Activated CD4-positive, alpha-beta T cell treated with anti-CD3 and anti-CD28 coated beads, Interleukin-2, Interleukin-6, amounts not matched to agents 100 ng/mL and 50 ng/mL, durations not matched to agents 16 hours and 8 hours (primary cell): ENCODE measurements around the gene CAMK2N2.

Experiments used
- DNase-seq: peaks from one replicate; pipeline ENCODE4 v3.0.0-alpha.2; 2020

CAMK2N2 gene

DNA sequence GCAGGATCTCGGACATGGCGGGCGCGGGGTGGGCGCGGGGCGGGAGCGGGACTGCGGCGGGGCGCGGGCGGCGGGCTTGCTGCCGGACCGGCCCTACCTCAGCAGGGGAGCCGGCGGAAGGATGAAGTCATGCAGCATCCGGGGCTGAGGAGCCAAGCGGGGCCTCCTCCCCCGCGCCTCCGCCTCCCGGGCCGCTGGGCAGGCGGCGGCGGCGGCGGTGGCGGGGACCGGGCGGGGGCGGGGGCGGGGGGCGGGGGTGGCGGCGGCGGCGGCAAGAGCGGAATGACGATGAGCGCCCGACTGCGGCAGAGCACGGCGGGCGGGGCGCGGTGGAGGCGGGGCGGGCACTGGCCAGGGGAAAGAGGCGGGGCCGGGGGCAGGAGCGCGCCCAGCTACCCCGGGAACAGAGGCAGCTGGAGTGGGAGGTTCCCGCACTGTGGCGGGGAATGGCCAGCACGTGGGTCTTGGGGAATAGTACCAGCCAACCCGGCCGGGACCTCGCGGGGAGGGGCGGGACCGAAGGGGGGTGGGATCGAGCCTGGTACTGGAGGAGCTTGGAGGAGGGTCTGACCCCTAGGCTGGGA lies at the start of gene CAMK2N2:
CAMK2N2 (minus strand) TSS at position 284 of the 584 bp plus-strand sequence; CDS start at position 16, 268 bp downstream.
- peak; percentile 66 for DNase-seq

DNA sequence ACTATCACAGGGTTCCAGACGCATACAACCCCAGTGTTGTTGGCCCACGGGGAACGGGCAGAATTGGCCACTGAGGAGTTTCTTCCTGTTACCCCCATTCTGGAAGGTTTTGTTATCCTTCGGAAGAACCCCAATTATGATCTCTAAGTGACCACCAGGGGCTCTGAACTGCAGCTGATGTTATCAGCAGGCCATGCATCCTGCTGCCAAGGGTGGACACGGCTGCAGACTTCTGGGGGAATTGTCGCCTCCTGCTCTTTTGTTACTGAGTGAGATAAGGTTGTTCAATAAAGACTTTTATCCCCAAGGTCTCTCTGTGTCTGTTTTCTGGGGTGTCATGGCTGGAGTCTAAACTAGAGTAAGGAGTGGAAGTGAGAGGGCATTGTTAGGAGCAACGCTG lies 47.4 kb upstream of the CAMK2N2 start:
- DNase-seq, result no peak

DNA sequence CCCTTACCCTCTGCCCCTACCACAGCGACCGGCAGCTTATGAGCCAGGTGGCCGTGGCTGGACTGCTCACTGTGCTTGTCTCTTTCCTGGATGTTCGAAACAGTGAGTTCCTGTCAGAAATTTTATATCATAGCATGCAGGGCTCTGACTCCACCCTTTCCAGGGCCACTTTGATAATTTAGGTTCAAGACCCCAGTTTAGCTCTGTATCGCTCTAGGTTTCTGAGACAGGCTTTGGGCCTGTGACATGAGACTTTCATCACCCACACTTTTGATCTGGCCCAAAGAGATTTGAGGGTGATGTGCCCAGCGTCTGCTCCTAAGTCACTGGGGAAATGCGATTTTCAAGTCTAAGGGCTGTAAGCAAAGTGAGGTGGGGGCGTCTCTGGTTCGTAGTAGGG lies 46.6 kb upstream of the CAMK2N2 start:
- no peak for DNase-seq

DNA sequence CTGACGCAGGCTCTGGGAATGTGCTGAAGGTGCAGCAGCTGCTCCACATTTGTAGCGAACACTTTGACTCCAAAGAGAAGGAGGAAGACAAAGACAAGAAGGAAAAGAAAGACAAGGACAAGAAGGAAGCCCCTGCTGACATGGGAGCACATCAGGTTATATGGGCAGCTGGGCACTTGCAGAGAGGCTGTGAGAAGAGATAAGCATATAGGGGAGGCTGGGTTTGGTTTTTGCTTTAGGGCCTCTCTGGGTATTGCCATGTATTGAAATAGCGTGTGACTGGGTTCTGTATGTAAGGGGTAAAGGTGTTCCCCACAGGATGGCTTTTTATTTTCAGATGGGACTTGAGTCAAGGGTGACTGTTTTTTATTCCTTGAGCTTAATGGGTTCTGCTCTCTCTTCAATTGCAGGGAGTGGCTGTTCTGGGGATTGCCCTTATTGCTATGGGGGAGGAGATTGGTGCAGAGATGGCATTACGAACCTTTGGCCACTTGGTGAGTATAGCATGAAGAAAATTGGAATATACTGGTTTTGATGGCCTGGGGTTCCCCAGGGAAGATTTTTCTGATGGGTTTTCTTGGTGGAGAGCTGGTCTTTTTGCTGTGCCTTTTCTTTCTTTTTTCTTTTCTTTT lies 45.1 kb upstream of the CAMK2N2 start:
- DNase-seq, result no peak

GRCh38 chr3:184305577-184305976 lies 44.2 kb upstream of the CAMK2N2 start:
- DNase-seq, result no peak

GRCh38 chr3:184300378-184300720 lies 39.0 kb upstream of the CAMK2N2 start:
- DNase-seq, result no peak

- peak; percentile 14 for DNase-seq
These were observed 38.4 kb upstream of the CAMK2N2 start for GRCh38 chr3:184299488-184300377.

GRCh38 chr3:184298759-184299487 lies 37.6 kb upstream of the CAMK2N2 start, which contains the start of gene PSMD2:
Gene PSMD2, plus strand, starts transcription at chr3:184299241. Its CDS starts 26 bp downstream, at chr3:184299267.
- DNase-seq, result peak; percentile 99

DNA sequence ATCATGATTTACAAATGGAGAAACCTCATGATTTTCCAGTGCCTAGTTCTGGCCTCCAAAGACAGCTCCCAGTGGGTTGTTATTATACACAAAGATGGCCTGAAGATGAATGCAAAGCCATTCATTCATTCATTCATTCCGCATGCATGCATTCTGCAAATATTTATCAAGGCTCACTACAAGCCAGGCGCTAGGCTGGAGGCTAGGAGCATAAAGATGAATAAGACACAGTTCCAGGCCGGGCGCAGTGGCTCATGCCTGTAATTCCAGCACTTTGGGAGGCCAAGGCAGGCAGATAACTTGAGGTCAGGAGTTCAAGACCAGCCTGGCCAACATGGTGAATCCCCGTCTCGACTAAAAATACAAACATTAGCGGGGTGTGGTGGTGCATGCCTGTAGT lies 35.3 kb upstream of the CAMK2N2 start:
- DNase-seq, result no peak

DNA sequence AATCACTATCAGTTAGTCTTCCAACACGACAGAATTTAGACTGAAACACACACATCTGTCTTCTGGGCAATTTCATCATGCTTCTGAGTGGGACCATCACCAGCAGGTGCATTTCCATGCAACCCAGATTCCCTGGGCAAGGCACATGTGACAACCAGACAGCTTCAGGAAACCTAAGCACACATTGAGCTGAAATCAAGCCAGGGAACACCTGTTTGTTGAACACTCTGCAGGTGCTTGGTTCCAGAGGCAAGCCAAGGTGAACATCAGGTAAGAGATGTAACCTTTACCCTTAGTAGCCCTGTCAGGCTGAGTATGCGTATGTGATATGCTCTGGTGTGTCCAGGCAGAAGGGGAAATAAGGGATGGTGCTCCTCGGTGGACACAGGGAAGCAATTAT lies 34.4 kb upstream of the CAMK2N2 start:
- DNase-seq, result no peak

DNA sequence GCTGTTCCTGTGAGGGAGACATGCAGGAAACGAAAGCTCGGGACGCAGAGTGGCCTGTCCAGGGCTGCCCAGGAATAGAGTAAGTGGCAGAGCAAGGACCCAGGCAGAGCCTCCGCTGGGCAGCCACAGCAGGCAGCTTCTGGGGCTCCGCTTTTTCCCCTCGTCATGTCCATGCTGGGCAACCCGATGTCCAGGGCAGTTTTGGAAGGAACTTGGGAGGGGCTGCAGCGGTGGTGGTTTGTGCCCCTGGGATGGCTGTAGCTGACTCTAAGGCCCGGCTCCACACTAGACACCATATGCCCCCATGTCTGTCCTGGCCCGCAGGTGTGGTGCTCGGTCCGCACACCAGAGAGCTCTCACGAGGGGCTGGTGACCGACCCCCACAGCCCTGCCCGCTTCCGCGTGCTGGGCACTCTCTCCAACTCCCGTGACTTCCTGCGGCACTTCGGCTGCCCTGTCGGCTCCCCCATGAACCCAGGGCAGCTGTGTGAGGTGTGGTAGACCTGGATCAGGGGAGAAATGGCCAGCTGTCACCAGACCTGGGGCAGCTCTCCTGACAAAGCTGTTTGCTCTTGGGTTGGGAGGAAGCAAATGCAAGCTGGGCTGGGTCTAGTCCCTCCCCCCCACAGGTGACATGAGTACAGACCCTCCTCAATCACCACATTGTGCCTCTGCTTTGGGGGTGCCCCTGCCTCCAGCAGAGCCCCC lies 30.5 kb upstream of the CAMK2N2 start:
- DNase-seq, result no peak

DNA sequence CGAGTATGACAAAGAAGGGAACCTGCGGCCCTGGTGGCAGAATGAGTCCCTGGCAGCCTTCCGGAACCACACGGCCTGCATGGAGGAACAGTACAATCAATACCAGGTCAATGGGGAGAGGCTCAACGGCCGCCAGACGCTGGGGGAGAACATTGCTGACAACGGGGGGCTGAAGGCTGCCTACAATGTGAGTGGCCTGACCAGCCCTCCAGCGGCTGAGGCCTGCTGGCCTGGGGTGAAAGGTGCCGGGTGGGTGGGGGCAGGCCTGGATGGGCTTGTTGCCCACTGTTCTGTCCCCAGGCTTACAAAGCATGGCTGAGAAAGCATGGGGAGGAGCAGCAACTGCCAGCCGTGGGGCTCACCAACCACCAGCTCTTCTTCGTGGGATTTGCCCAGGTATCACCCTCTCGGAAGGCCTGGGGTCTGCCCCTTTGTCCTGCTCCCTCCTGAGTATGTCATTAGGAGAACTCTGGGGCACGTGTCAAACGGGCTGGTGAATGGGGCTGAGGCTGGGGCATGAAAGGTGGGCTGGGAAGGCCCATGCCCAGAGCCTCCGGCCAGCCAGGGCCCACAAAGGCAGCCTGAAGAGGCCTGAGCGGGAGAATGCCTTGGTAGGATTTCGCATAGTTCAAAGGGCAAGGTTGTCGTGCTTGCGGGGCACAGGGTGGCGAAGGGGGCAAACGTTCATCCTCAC lies 29.8 kb upstream of the CAMK2N2 start:
- DNase-seq, result no peak

- DNase-seq, result no peak
These were observed 29.0 kb upstream of the CAMK2N2 start for GRCh38 chr3:184290331-184290730.

DNA sequence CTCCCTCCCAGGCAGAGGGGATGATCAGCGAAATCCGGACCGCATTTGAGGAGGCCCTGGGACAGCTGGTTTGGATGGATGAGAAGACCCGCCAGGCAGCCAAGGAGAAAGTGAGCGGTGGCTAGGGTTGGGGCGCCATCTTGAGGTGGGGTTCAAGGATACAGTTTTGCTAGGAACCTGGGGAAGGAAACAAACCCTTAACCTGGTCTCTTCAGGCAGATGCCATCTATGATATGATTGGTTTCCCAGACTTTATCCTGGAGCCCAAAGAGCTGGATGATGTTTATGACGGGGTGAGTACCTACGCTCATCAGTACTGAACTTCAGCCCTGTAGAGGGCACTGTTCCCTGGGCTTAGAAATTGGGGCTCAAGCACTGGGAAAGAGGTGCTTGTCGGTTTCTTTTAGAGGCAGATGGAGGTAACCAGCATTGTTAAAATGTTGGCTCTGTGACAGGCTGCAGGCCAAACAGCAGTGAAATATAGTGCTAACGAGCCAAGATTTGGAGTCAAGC lies 28.1 kb upstream of the CAMK2N2 start:
- peak; percentile 76 for DNase-seq

- peak; percentile 44 for DNase-seq
These were observed 23.3 kb upstream of the CAMK2N2 start for GRCh38 chr3:184284696-184285095.

- DNase-seq, result no peak
These were observed 22.3 kb upstream of the CAMK2N2 start for GRCh38 chr3:184283681-184284080.

- DNase-seq, result no peak
These were observed 21.6 kb upstream of the CAMK2N2 start for GRCh38 chr3:184282941-184283340.

- DNase-seq, result no peak
These were observed 16.0 kb upstream of the CAMK2N2 start for GRCh38 chr3:184277366-184277765.

GRCh38 chr3:184275961-184276910 lies 14.9 kb upstream of the CAMK2N2 start, which contains the start of gene ECE2:
Gene ECE2, plus strand, starts transcription at chr3:184276022. Its CDS starts 132 bp downstream, at chr3:184276154.
- no peak for DNase-seq

DNA sequence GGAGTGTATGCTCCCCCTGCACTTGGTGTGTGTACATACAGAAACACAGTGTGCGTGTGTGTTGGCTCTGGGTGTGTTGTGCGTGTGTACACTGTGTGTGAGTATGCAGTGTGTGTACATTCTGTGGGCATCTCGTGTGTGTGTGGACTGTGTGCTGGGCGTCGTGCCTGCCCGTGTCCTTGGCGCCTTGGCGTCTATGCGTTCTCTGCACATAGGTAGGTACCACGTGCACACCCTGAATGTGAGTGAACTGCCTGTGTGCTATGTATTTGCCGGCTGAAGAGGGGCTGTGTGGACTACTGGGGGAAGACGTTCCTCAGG lies 14.0 kb upstream of the CAMK2N2 start:
- DNase-seq, result no peak

GRCh38 chr3:184272269-184272668 lies 10.9 kb upstream of the CAMK2N2 start:
- no peak for DNase-seq
